ENCODE data around the gene CAST.

DNA sequence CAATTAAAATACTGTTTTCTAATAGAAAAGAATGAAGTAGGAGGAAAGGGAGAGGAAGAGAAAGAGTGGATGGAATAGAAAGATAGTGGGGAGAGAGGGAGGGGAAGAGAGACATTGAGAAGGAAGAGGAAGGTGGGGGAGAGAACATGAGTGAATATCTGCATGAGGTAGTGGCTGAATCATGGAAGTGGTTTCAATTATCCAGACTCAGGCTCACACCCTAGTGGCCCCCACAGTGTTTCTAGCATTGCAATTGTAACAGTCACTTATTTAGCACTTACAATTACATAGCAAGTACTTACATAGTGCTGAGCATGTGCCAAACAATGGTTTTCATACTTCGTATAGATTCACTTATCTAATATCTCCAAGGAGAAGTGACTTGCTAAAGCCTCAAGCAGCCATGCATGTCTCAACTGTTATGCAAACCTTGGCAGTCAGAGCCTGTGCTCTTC lies 72.7 kb downstream of the CAST start:
- TF ChIP-seq POLR2A (IDR thresholded peaks at IDR 0.05) (no peak), CTCF (IDR thresholded peaks at IDR 0.05) (no peak)

Measured in stomach (tissue), 4 donors.